PC-3 (cell line): ENCODE results near the gene MIS18A. TPM values are rescaled to one million over a fixed set of nuclear protein-coding genes. Genes with fewer than 3 reads are reported as not detected.

ENCODE experiments used
- ATAC-seq: fragments of 200-7000 bp; cut with Tn5 transposase; 2 replicates; pipeline ENCODE4 v1.9.1; 2020; ENCODE audit warnings: mild to moderate bottlenecking, moderate library complexity
- BruUV-seq: library from RNA; stranded (reverse); fragments of 400-500 nt; replicated peaks from 2 replicates; lab custom pipeline; 2021; lab: Mats Ljungman, UMichigan
- CTCF ChIA-PET: fragments of 300-600 bp; sonication (Branson Sonifier 250); formaldehyde crosslinking; loops from one replicate; lab custom pipeline; 2022; ENCODE audit warnings: antibody characterized with exemption; lab: Charles Lee
- POLR2A ChIA-PET: fragments of 300-600 bp; sonication (Branson Sonifier 250); formaldehyde crosslinking; loops from one replicate; lab custom pipeline; 2022; ENCODE audit warnings: antibody characterized with exemption; ENCODE audit not compliant: unreplicated experiment; lab: Charles Lee
- DNase-seq: peaks from one replicate; pipeline ENCODE4 v3.0.0-alpha.2; 2015
- H2AFZ ChIP-seq: fragments of 300-600 bp; sonication (generic); 2 replicates; pipeline ENCODE4 v1.6.0; 2016; ENCODE audit warnings: antibody characterized with exemption, low read length
- H3F3A ChIP-seq: fragments of 300-600 bp; sonication (generic); one replicate; pipeline ENCODE4 v1.6.0; 2017; ENCODE audit warnings: antibody characterized with exemption, low read length, control low read depth, mild to moderate bottlenecking; ENCODE audit not compliant: unreplicated experiment
- H3K27ac ChIP-seq: fragments of 300-600 bp; sonication (generic); 2 replicates; pipeline ENCODE4 v1.5.1; 2016; ENCODE audit warnings: mild to moderate bottlenecking, low read length
- H3K27me3 ChIP-seq: fragments of 300-600 bp; sonication (generic); 2 replicates; pipeline ENCODE4 v1.6.1; 2016; ENCODE audit warnings: low read length, mixed read lengths
- H3K36me3 ChIP-seq: fragments of 300-600 bp; sonication (generic); 2 replicates; pipeline ENCODE4 v1.6.1; 2016; ENCODE audit warnings: low read depth, mixed run types, low read length, mixed read lengths
- H3K4me1 ChIP-seq: fragments of 300-600 bp; sonication (generic); 2 replicates; pipeline ENCODE4 v1.5.1; 2016; ENCODE audit warnings: low read length; ENCODE audit not compliant: insufficient read depth
- H3K4me2 ChIP-seq: fragments of 300-600 bp; sonication (generic); 2 replicates; pipeline ENCODE4 v1.6.0; 2016; ENCODE audit warnings: low read length
- H3K4me3 ChIP-seq: fragments of 300-600 bp; sonication (generic); 2 replicates; pipeline ENCODE4 v1.5.1; 2016; ENCODE audit warnings: mild to moderate bottlenecking, low read length, mixed read lengths
- H3K79me2 ChIP-seq: fragments of 300-600 bp; sonication (generic); 2 replicates; pipeline ENCODE4 v1.6.1; 2017; ENCODE audit warnings: low read length, mixed read lengths
- H3K9ac ChIP-seq: fragments of 300-600 bp; sonication (generic); 2 replicates; pipeline ENCODE4 v1.6.0; 2016; ENCODE audit warnings: mild to moderate bottlenecking, low read length
- H3K9me2 ChIP-seq: fragments of 300-600 bp; sonication (generic); replicated peaks from 2 replicates; pipeline ENCODE4 v1.6.1; 2016; ENCODE audit warnings: mixed run types, low read length, mixed read lengths
- H3K9me3 ChIP-seq: fragments of 300-600 bp; sonication (generic); 2 replicates; pipeline ENCODE4 v1.6.1; 2016; ENCODE audit warnings: low read length, mixed read lengths
- H4K20me1 ChIP-seq: fragments of 300-600 bp; sonication (generic); 2 replicates; pipeline ENCODE4 v1.6.1; 2016; ENCODE audit warnings: low read length, mixed read lengths
- EZH2 ChIP-seq: fragments of 300-600 bp; sonication (generic); IDR thresholded peaks from one replicate; pipeline ENCODE4 v1.6.1; 2017; ENCODE audit warnings: antibody characterized with exemption, mild to moderate bottlenecking, low read length; ENCODE audit not compliant: unreplicated experiment
- EZH2phosphoT487 ChIP-seq: fragments of 300-600 bp; sonication (generic); IDR thresholded peaks from 2 replicates; pipeline ENCODE4 v1.6.1; 2018; ENCODE audit warnings: mild to moderate bottlenecking, antibody characterized with exemption, low read length, borderline replicate concordance
- intact Hi-C: fragments of 100-400 bp; cut with micrococcal nuclease; formaldehyde crosslinking; loops from 2 replicates; pipeline ENCODE4 v1.9.0; 2023
- total RNA-seq: library from RNA; depleted of rRNA; stranded (reverse); fragments of >200 nt; gene quantifications from 2 replicates; pipeline ENCODE4 v1.2.3, GENCODE V29; 2014
- TF ChIP-seq, protein P1 (sequence below): fragments of 300-600 bp; sonication (generic); conservative IDR thresholded peaks from 2 replicates; pipeline ENCODE4 v1.5.1; 2017; ENCODE audit warnings: antibody characterized with exemption, low read depth, mild to moderate bottlenecking, low read length

MIS18A gene
- total RNA-seq, 1 experiment from 2014 or later, result 42.0 TPM

DNA sequence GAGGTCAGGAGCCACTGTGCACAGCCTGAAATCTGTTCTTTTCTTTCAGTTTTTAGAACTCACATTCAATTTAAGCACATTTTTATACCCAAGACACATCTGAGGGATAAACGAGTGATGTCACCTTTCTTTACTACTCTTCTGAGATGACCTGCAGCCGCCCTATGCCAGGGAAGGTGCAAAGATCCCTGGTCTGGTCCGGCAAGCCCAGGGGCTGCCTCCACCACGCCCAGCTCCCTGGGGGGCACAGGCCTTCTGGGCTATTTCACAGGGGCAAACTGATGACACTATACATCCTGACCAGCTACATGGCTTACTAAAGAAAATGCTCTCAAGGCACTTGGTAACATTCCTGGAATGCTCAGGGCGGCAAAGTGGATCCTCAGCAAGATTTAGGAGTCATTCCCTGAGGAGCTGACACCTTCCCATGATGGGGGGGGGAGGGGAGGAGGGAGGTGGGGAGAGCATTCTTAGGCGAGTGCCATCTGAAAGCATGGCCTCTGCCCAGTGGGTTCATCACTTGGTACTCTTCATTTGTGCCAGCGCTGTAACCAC lies 31.1 kb upstream of the MIS18A start:
- no peaks in the 10 kb centered on the region for H3F3A ChIP-seq
- DNase-seq (no peak), ATAC-seq (no peak)
- CTCF ChIA-PET, result no interaction called here
- H3K79me2 ChIP-seq, result no peaks in the 10 kb centered on the region
- TF ChIP-seq EZH2 (no peak), EZH2phosphoT487 (no peak)
- TF ChIP-seq, protein P1, sequence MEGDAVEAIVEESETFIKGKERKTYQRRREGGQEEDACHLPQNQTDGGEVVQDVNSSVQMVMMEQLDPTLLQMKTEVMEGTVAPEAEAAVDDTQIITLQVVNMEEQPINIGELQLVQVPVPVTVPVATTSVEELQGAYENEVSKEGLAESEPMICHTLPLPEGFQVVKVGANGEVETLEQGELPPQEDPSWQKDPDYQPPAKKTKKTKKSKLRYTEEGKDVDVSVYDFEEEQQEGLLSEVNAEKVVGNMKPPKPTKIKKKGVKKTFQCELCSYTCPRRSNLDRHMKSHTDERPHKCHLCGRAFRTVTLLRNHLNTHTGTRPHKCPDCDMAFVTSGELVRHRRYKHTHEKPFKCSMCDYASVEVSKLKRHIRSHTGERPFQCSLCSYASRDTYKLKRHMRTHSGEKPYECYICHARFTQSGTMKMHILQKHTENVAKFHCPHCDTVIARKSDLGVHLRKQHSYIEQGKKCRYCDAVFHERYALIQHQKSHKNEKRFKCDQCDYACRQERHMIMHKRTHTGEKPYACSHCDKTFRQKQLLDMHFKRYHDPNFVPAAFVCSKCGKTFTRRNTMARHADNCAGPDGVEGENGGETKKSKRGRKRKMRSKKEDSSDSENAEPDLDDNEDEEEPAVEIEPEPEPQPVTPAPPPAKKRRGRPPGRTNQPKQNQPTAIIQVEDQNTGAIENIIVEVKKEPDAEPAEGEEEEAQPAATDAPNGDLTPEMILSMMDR, result no peak
- intact Hi-C loops, result no loop called here
- H3K36me3 ChIP-seq, result peaks cover 57% of the 10 kb centered on the region
- no TSS peak for BruUV-seq
- H3K4me3 ChIP-seq, result no peak overlapping the region
- no peak overlapping the region for H3K9ac ChIP-seq
- H2AFZ ChIP-seq, result no peak overlapping the region
- H3K27me3 ChIP-seq, result no peaks in the 10 kb centered on the region
- POLR2A ChIA-PET, result interaction anchor here (0.7 kb wide), 1 partner anchor 117 kb away, joined by 7 read pairs; no protein-coding TSS in a partner anchor
- H3K9me3 ChIP-seq, result no peaks in the 10 kb centered on the region
- H3K4me2 ChIP-seq, result no peak overlapping the region
- no peaks in the 10 kb centered on the region for H3K4me1 ChIP-seq
- H3K27ac ChIP-seq, result no peak overlapping the region
- H3K9me2 ChIP-seq, result no peaks in the 10 kb centered on the region
- H4K20me1 ChIP-seq, result no peaks in the 10 kb centered on the region

DNA sequence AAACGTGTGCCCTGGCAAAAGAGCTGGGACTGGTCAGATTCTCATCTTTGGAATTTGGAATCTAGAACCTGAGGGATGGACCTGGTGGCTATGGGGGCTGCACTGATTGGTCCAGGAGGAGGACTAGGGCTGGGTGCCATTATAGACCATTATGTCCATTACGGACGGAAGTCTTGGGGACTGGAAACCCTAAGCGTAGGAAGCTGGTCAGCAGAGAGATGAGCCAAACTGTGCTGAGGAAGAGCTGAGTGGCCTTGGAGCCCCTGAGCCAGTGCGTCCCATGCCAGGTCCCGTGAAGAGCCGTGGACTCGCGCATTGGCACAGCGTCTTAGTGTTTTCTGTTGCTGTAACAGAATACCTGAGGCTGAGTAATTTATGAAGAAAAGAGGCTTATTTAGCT lies 29.8 kb upstream of the MIS18A start:
- no peak overlapping the region for H3K9ac ChIP-seq
- no peaks in the 10 kb centered on the region for H3K4me1 ChIP-seq
- CTCF ChIA-PET, result no interaction called here
- intact Hi-C loops, result no loop called here
- no TSS peak for BruUV-seq
- TF ChIP-seq EZH2phosphoT487 (no peak), EZH2 (no peak)
- TF ChIP-seq, protein P1, result no peak
- no peaks in the 10 kb centered on the region for H4K20me1 ChIP-seq
- H3K9me3 ChIP-seq, result no peaks in the 10 kb centered on the region
- ATAC-seq (no peak), DNase-seq (no peak)
- H3K79me2 ChIP-seq, result no peaks in the 10 kb centered on the region
- H3K9me2 ChIP-seq, result no peaks in the 10 kb centered on the region
- H3K4me2 ChIP-seq, result no peak overlapping the region
- H3K27ac ChIP-seq, result no peak overlapping the region
- H3K4me3 ChIP-seq, result no peak overlapping the region
- POLR2A ChIA-PET, result interaction anchor here (0.6 kb wide), 1 partner anchor 523 kb away, joined by 3 read pairs; no protein-coding TSS in a partner anchor
- H3K36me3 ChIP-seq, result peaks cover 49% of the 10 kb centered on the region
- no peaks in the 10 kb centered on the region for H3K27me3 ChIP-seq
- no peaks in the 10 kb centered on the region for H3F3A ChIP-seq
- no peak overlapping the region for H2AFZ ChIP-seq

DNA sequence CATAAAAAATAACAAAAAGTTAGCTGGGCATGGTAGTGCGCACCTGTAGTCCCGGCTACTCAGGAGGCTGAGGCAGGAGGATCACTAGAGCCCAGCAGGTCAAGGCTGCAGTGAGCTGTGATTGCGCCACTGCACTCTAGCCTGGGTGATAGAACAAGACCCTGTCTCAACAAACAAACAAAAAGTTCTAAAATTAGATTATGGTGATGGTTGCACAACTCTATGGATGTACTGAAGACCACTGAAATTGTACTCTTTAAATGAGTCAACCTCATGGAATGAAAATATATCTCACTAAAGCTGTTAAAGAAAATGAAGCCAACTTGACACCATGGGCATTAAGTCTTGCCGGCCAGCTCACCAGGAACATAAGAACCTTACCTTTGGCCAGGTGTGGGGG lies 28.9 kb upstream of the MIS18A start:
- intact Hi-C loops, result no loop called here
- Histone ChIP-seq H3K79me2 (no peaks in the 10 kb centered on the region), H2AFZ (no peak overlapping the region), H3K4me1 (no peaks in the 10 kb centered on the region), H3K36me3 (peaks cover 43% of the 10 kb centered on the region), H3K4me2 (no peak overlapping the region), H4K20me1 (no peaks in the 10 kb centered on the region), H3K9ac (no peak overlapping the region), H3K9me2 (no peaks in the 10 kb centered on the region), H3K27me3 (no peaks in the 10 kb centered on the region), H3K4me3 (no peak overlapping the region), H3F3A (no peaks in the 10 kb centered on the region), H3K9me3 (no peaks in the 10 kb centered on the region), H3K27ac (no peak overlapping the region)
- ATAC-seq (no peak), DNase-seq (no peak)
- CTCF ChIA-PET, result interaction anchor here (0.6 kb wide), 1 partner anchor 96 kb away, joined by 3 read pairs; no protein-coding TSS in a partner anchor
- BruUV-seq, result no TSS peak
- TF ChIP-seq EZH2phosphoT487 (no peak), EZH2 (no peak)
- TF ChIP-seq, protein P1, result no peak
- POLR2A ChIA-PET, result interaction anchor here (0.6 kb wide), 1 partner anchor 25 kb away, joined by 4 read pairs; no protein-coding TSS in a partner anchor
